ENCODE data around the gene HSD17B3. TPM values are rescaled to one million over a fixed set of nuclear protein-coding genes. Genes with fewer than 3 reads are reported as not detected.

HSD17B3 gene
- total and polyA plus RNA-seq, 10 of the 15 experiments (the other 5 are each of a cell fraction or from before 2014, with no cell fraction given): not detected

Small RNA genes within 50 kb of the gene (small RNA-seq; reads per million reads assigned to genes)
- gene RNU6-1160P: not detected

Other genes starting within 250 kb of the HSD17B3 start
- 3.6 and 4.4 TPM in 2 replicates for gene SLC35D2, start 81.5 kb upstream of the HSD17B3 start, total RNA-seq (2014; rRNA removed)
- 5.2 and 5.5 TPM in 2 replicates for gene SLC35D2, start 81.5 kb upstream of the HSD17B3 start, total RNA-seq (2014; rRNA removed; fragmentation: Illumina TruSeq; extraction: Trizol)
- gene SLC35D2, start 81.5 kb upstream of the HSD17B3 start, total RNA-seq (2021): 6.1 and 6.5 TPM in 2 replicates
- 0.99 and 1.4 TPM in 2 replicates for gene SLC35D2, start 81.5 kb upstream of the HSD17B3 start, polyA plus RNA-seq (2011; rRNA removed)
- gene SLC35D2, start 81.5 kb upstream of the HSD17B3 start, polyA plus RNA-seq (2014; fragmentation: Illumina TruSeq; extraction: Trizol): 6.3 TPM in 2 replicates
- 1 to 10 TPM; 1.3 to 3.3 TPM for gene SLC35D2, start 81.5 kb upstream of the HSD17B3 start, polyA plus RNA-seq (2014; fragmentation: Nextera tagmentation; extraction: Ambion mirVana)
- gene SLC35D2, start 81.5 kb upstream of the HSD17B3 start, polyA plus RNA-seq (2014; rRNA removed): 2.8 and 6.0 TPM in 2 replicates
- 1 to 10 TPM in 1 of 2 experiments, under 1 TPM in 1; 0.64 to 3.2 TPM for gene SLC35D2, start 81.5 kb upstream of the HSD17B3 start, polyA plus RNA-seq (2016; fragmentation: Nextera tagmentation; extraction: Ambion mirVana)
- gene ZNF367, start 116.2 kb upstream of the HSD17B3 start, total RNA-seq (2014; rRNA removed): 16.3 and 17.8 TPM in 2 replicates
- 15.5 and 15.6 TPM in 2 replicates for gene ZNF367, start 116.2 kb upstream of the HSD17B3 start, total RNA-seq (2014; rRNA removed; fragmentation: Illumina TruSeq; extraction: Trizol)
- gene ZNF367, start 116.2 kb upstream of the HSD17B3 start, total RNA-seq (2021): 14.3 and 15.7 TPM in 2 replicates
- gene ZNF367, start 116.2 kb upstream of the HSD17B3 start, polyA plus RNA-seq (2011; rRNA removed): 10.2 and 14.5 TPM in 2 replicates
- gene ZNF367, start 116.2 kb upstream of the HSD17B3 start, polyA plus RNA-seq (2014; fragmentation: Illumina TruSeq; extraction: Trizol): 13.3 and 14.7 TPM in 2 replicates
- 1 to 10 TPM; 3.9 to 5.5 TPM for gene ZNF367, start 116.2 kb upstream of the HSD17B3 start, polyA plus RNA-seq (2014; fragmentation: Nextera tagmentation; extraction: Ambion mirVana)
- gene ZNF367, start 116.2 kb upstream of the HSD17B3 start, polyA plus RNA-seq (2014; rRNA removed): 9.8 and 12.0 TPM in 2 replicates
- 1 to 10 TPM; 2.9 to 6.2 TPM for gene ZNF367, start 116.2 kb upstream of the HSD17B3 start, polyA plus RNA-seq (2016; fragmentation: Nextera tagmentation; extraction: Ambion mirVana)
- 10.7 and 12.3 TPM in 2 replicates for gene HABP4, start 148.0 kb upstream of the HSD17B3 start, total RNA-seq (2014; rRNA removed)
- 13.1 and 13.6 TPM in 2 replicates for gene HABP4, start 148.0 kb upstream of the HSD17B3 start, total RNA-seq (2014; rRNA removed; fragmentation: Illumina TruSeq; extraction: Trizol)
- 13.6 and 13.7 TPM in 2 replicates for gene HABP4, start 148.0 kb upstream of the HSD17B3 start, total RNA-seq (2021)
- gene HABP4, start 148.0 kb upstream of the HSD17B3 start, polyA plus RNA-seq (2011; rRNA removed): 6.8 and 9.2 TPM in 2 replicates
- 12.5 and 13.2 TPM in 2 replicates for gene HABP4, start 148.0 kb upstream of the HSD17B3 start, polyA plus RNA-seq (2014; fragmentation: Illumina TruSeq; extraction: Trizol)
- gene HABP4, start 148.0 kb upstream of the HSD17B3 start, polyA plus RNA-seq (2014; fragmentation: Nextera tagmentation; extraction: Ambion mirVana): 1 to 10 TPM; 4.4 to 5.7 TPM
- 14.7 and 15.1 TPM in 2 replicates for gene HABP4, start 148.0 kb upstream of the HSD17B3 start, polyA plus RNA-seq (2014; rRNA removed)
- gene HABP4, start 148.0 kb upstream of the HSD17B3 start, polyA plus RNA-seq (2016; fragmentation: Nextera tagmentation; extraction: Ambion mirVana): 10 to 100 TPM in 1 of 2 experiments, 1 to 10 TPM in 1; 1.6 to 15.4 TPM